Muscle layer of duodenum (tissue), 2 donors: ENCODE results near the gene TTC27.
A peak's percentile ranks its signal among the peaks of the same experiment; 100 is the strongest.
"Not testable (repeated sequence)": the region's sequence is repeated elsewhere in the genome, so short reads cannot be mapped to it uniquely, and the experiment has no call there.

Source experiments
- H3K27ac ChIP-seq: one replicate; pipeline ENCODE4 v1.7.0; 2013; ENCODE audit warnings: mild to moderate bottlenecking, low read length
- H3K27me3 ChIP-seq: one replicate; pipeline ENCODE4 v1.7.0; 2013; ENCODE audit warnings: low read depth, mild to moderate bottlenecking, control low read depth, low read length
- H3K36me3 ChIP-seq, 2 donors: one replicate each; pipeline ENCODE4 v1.7.0; 2013; ENCODE audit warnings: low read length in 2 of 2, control low read depth in 1 of 2, mild to moderate bottlenecking in 1 of 2; ENCODE audit not compliant: insufficient read depth in 2 of 2, control insufficient read depth in 1 of 2
- H3K4me1 ChIP-seq, 2 donors: one replicate each; pipeline ENCODE4 v1.7.0; 2013; ENCODE audit warnings: low read length in 2 of 2, mild to moderate bottlenecking in 2 of 2, control low read depth in 1 of 2, moderate library complexity in 1 of 2; ENCODE audit not compliant: insufficient read depth in 2 of 2, control insufficient read depth in 1 of 2
- H3K4me3 ChIP-seq, 2 donors: one replicate each; pipeline ENCODE4 v1.7.0; 2013; ENCODE audit warnings: low read length in 2 of 2, low read depth in 1 of 2, mild to moderate bottlenecking in 1 of 2
- H3K9me3 ChIP-seq, 2 donors: one replicate each; pipeline ENCODE4 v1.7.0; 2013; ENCODE audit warnings: low read length in 2 of 2, control low read depth in 1 of 2, mild to moderate bottlenecking in 1 of 2; ENCODE audit not compliant: control insufficient read depth in 1 of 2
- donor health status: healthy.

The TTC27 gene

DNA sequence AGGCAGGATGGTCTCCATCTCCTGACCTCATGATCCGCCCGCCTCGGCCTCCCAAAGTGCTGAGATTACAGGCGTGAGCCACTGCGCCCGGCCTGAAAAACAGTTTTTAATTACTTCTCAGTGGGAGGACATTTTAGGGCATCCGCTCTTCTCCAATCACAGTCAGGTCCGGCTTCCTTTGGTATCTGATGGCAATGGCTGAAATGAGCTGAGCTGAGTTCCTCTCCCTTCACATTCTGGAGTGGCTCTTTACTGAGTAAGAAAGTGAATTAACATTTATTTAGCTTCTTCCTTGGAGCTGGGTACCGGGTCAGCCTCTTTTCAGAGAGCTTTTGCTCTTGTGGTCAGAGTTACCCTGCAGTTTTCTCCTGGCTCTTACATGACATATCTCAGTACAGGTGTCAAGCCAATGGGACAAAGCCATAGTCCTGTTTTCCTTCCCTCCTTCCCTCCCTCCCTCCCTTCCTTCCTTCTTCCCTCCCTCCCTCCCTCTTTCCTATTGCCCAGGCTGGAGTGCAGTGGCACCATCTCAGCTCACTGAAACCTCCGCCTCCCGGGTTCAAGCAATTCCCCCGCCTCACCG lies 1.1 kb upstream of the TTC27 start:
- H3K27ac ChIP-seq = no peak overlapping the region
- H3K36me3 ChIP-seq = peaks cover 0 to 7% of the 10 kb centered on the region in 2 donors
- no peaks in the 10 kb centered on the region for H3K27me3 ChIP-seq
- peak overlapping the region in 1 of 2 donors; percentile 98 for H3K4me3 ChIP-seq
- H3K4me1 ChIP-seq = peaks cover 6 to 10% of the 10 kb centered on the region in 2 donors
- no peaks in the 10 kb centered on the region for H3K9me3 ChIP-seq

DNA sequence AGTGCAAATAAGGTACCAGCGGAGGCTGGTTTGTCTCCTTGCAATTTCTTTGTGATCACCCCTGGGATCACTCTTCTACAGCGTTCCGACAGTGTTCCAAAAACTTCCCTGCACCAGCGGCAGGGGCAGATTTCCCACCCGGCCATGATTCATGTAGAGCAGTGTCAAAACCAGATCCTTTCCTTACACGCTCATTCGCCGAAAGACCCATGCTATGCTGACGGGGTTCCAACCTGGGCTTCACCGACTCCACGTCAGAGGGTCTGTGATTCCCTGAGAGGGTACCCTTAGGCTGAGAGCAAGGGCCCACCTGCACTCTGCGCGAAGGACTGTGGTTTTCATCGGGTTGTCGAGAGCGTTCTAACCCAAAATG lies 423 bp upstream of the TTC27 start:
- H3K27ac ChIP-seq = peak overlapping the region; percentile 82
- H3K4me1 ChIP-seq = peaks cover 3 to 8% of the 10 kb centered on the region in 2 donors
- no peaks in the 10 kb centered on the region for H3K9me3 ChIP-seq

GRCh38 chr2:32632089-32632488 lies 4.2 kb downstream of the TTC27 start:
- no peak overlapping the region for H3K4me3 ChIP-seq
- H3K9me3 ChIP-seq = no peaks in the 10 kb centered on the region
- peaks cover 0 to 6% of the 10 kb centered on the region in 2 donors for H3K4me1 ChIP-seq
- peaks cover 0 to 20% of the 10 kb centered on the region in 2 donors for H3K36me3 ChIP-seq
- H3K27me3 ChIP-seq = no peaks in the 10 kb centered on the region
- no peak overlapping the region for H3K27ac ChIP-seq

More for the DNA sequence above, 423 bp upstream of the TTC27 start:
- Histone ChIP-seq H3K27me3 (no peaks in the 10 kb centered on the region), H3K36me3 (peaks cover 0 to 7% of the 10 kb centered on the region in 2 donors), H3K4me3 (peak overlapping the region; percentile 97 to 98)

GRCh38 chr2:32633040-32633439 lies 5.2 kb downstream of the TTC27 start:
- no peak overlapping the region for H3K4me3 ChIP-seq
- no peak overlapping the region for H3K27ac ChIP-seq
- no peaks in the 10 kb centered on the region for H3K27me3 ChIP-seq
- H3K9me3 ChIP-seq = no peaks in the 10 kb centered on the region
- peaks cover 0 to 6% of the 10 kb centered on the region in 2 donors for H3K4me1 ChIP-seq
- H3K36me3 ChIP-seq = peaks cover 0 to 29% of the 10 kb centered on the region in 2 donors

- not testable (repeated sequence) for H3K4me3 ChIP-seq, H3K4me1 ChIP-seq, H3K9me3 ChIP-seq, H3K27ac ChIP-seq, H3K27me3 ChIP-seq
- peaks cover 7 to 50% of the 10 kb centered on the region in 2 donors for H3K36me3 ChIP-seq
These were observed 10.7 kb downstream of the TTC27 start for GRCh38 chr2:32638548-32638947.

DNA sequence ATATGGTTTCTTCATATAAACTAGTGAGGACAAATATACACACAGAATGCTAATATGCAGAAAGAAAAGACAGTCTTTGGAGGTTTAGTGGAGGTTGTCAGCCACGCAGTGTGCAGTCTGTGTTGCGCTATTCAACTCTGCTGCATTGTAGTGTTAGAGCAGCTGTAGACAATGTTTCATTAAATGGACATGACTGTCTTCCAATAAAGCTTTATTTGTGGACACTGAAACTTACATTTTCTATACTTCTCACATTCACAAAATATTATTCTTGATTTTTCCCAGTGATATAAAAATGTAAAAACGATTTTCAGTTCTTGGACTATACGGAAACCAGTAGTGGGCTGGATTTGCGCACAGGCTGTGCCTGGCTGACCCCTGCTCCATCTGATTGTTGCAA lies 13.3 kb downstream of the TTC27 start:
- Histone ChIP-seq H3K9me3 (no peaks in the 10 kb centered on the region), H3K27me3 (no peaks in the 10 kb centered on the region), H3K36me3 (peaks cover 7 to 51% of the 10 kb centered on the region in 2 donors), H3K27ac (no peak overlapping the region), H3K4me3 (no peak overlapping the region), H3K4me1 (no peaks in the 10 kb centered on the region)

DNA sequence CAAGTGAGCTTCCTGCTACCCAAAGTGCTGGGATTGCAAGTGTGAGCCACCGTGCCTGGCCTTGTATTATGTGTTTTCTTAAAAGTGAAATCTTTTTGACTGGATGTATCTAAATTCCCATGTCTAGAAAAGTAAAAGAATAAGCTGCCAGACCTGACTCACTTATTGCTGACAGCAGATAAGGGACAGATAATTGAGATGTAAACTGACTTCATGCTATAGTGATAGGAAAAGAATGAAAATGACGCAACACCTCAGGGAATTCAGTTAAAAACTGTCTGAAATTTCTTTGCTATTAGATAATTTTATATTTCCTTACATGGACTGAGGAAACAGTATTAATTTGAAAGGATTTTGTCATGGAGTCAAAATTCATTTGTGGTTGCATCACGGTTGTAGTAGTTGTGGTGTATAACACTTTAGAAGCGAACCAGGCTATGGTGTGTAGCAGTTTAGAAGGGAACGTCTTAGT lies 19.4 kb downstream of the TTC27 start:
- no peak overlapping the region for H3K27ac ChIP-seq
- no peaks in the 10 kb centered on the region for H3K4me1 ChIP-seq
- no peak overlapping the region for H3K4me3 ChIP-seq
- H3K9me3 ChIP-seq = no peaks in the 10 kb centered on the region
- H3K36me3 ChIP-seq = peaks cover 8 to 47% of the 10 kb centered on the region in 2 donors
- no peaks in the 10 kb centered on the region for H3K27me3 ChIP-seq

DNA sequence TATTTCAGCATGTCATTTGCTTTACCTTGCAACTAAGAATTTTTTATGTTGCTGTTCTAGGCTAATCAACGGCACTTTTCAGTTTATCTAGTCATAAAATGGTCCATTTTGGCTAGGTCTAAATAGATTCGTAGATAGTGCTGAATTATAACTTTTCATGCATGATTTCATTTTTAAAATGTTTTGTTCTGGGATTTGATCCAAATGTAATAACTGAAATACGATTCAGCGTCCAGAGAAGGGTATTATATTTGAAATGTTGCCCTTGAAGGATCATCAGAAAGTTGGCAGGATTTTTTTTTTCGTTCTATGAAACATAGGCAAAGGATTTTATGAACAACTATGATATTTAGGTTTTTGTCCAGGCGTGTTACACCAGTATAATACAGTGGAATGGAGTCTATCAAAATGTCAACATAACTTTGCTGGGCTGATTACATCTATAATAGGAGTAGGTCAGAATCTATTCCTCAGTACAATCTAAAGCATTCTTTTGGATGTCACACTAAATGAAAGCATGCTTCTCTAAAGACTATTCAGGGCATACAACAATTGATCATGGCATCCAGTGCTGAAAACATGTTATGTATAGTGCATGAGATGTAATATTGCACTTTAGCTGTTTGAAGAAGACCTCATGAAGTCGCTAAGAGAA lies 24.8 kb downstream of the TTC27 start:
- H3K27ac ChIP-seq = no peak overlapping the region
- H3K4me1 ChIP-seq = no peaks in the 10 kb centered on the region
- no peaks in the 10 kb centered on the region for H3K9me3 ChIP-seq
- peaks cover 10 to 19% of the 10 kb centered on the region in 2 donors for H3K36me3 ChIP-seq
- no peaks in the 10 kb centered on the region for H3K27me3 ChIP-seq
- H3K4me3 ChIP-seq = no peak overlapping the region

- no peaks in the 10 kb centered on the region for H3K4me1 ChIP-seq
- H3K27ac ChIP-seq = no peak overlapping the region
- peaks cover 4 to 11% of the 10 kb centered on the region in 2 donors for H3K36me3 ChIP-seq
- no peaks in the 10 kb centered on the region for H3K9me3 ChIP-seq
- H3K27me3 ChIP-seq = no peaks in the 10 kb centered on the region
- no peak overlapping the region for H3K4me3 ChIP-seq
These were observed 28.2 kb downstream of the TTC27 start for GRCh38 chr2:32656069-32656468.

GRCh38 chr2:32663864-32664263 lies 36.0 kb downstream of the TTC27 start:
- Histone ChIP-seq H3K27ac (no peak overlapping the region), H3K9me3 (no peaks in the 10 kb centered on the region), H3K4me3 (no peak overlapping the region), H3K27me3 (no peaks in the 10 kb centered on the region), H3K36me3 (peaks cover 0 to 12% of the 10 kb centered on the region in 2 donors), H3K4me1 (no peaks in the 10 kb centered on the region)

DNA sequence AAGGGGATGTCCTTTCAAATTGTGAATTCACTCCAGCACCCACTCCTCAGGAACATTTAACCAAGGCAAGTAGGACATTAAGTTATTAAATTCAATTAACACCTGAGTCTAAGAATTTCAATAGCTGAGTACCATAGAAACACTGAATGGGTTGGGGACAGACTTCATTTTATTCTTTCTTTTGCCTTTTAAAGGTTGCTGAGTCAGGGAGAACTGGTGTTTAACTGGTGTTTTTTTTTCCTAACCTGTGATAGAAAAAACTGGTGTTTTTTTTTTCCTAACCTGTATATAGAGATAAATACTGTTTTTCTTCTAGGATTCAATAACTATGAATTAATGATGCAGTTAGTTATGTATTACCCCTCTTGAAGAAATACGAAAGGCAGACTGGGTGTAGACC lies 38.9 kb downstream of the TTC27 start:
- Histone ChIP-seq H3K36me3 (peaks cover 0 to 8% of the 10 kb centered on the region in 2 donors), H3K27me3 (no peaks in the 10 kb centered on the region), H3K27ac (no peak overlapping the region), H3K9me3 (no peaks in the 10 kb centered on the region), H3K4me1 (no peaks in the 10 kb centered on the region), H3K4me3 (no peak overlapping the region)
